Sigmoid colon (tissue), 7 donors: Measurements from ENCODE around the gene ITPR1. TPM values are rescaled to one million over a fixed set of nuclear protein-coding genes. Genes with fewer than 3 reads are reported as not detected.

ENCODE experiments used
- DNase-seq: peaks from one replicate; pipeline ENCODE4 v3.0.0-alpha.2; 2019
- H3K27ac ChIP-seq, 4 donors: fragments of 200-600 bp; sonication (generic); one replicate each; pipeline ENCODE4 v1.5.1; 2016 to 2019; ENCODE audit warnings: mild to moderate bottlenecking in 1 of 4
- H3K27me3 ChIP-seq, 3 donors: fragments of 200-600 bp; sonication (generic); one replicate each; pipeline ENCODE4 v1.5.1; 2019; ENCODE audit warnings: mild to moderate bottlenecking in 1 of 3
- H3K36me3 ChIP-seq, 4 donors: fragments of 200-600 bp; sonication (generic); one replicate each; pipeline ENCODE4 v1.5.1; 2016 to 2019
- H3K4me1 ChIP-seq, 4 donors: fragments of 200-600 bp; sonication (generic); one replicate each; pipeline ENCODE4 v1.5.1; 2017 to 2019
- H3K4me3 ChIP-seq, 4 donors: fragments of 200-600 bp; sonication (generic); one replicate each; pipeline ENCODE4 v1.5.1; 2017 to 2019; ENCODE audit warnings: mild to moderate bottlenecking in 2 of 4, moderate library complexity in 1 of 4
- H3K9me3 ChIP-seq, 4 donors: fragments of 200-600 bp in 3 of 4; sonication (generic) in 3 of 4; one replicate each; pipeline versions ENCODE4 v1.5.1 to v1.6.1; 2013 to 2019
- EP300 ChIP-seq, 4 donors: sonication (generic); formaldehyde crosslinking; IDR thresholded peaks; one replicate each; pipeline ENCODE4 v1.6.1; 2017; ENCODE audit warnings: antibody characterized with exemption in 4 of 4
- POLR2A ChIP-seq, 2 donors: fragments of 450-650 bp; IDR thresholded peaks; one replicate each; pipeline ENCODE4 v1.6.1; 2016; ENCODE audit warnings: antibody characterized with exemption in 2 of 2, mild to moderate bottlenecking in 2 of 2, moderate library complexity in 2 of 2
- POLR2AphosphoS5 ChIP-seq, 4 donors: sonication (generic); formaldehyde crosslinking; IDR thresholded peaks; one replicate each; pipeline ENCODE4 v1.6.1; 2017; ENCODE audit warnings: antibody characterized with exemption in 4 of 4
- WGBS, 2 donors: extraction: QIAGEN DNeasy Blood & Tissue Kit; methylation state at CpG; one replicate each; pipeline ENCODE4 v1.1.7; 2013; 5-methylcytosine and 5-hydroxymethylcytosine counted together
- intact Hi-C: fragments of 100-400 bp; cut with DNase I; formaldehyde crosslinking; loops from one replicate; pipeline ENCODE4 v1.15.1; 2023
- polyA plus RNA-seq, 3 donors: library from polyadenylated mRNA; stranded (reverse); fragments of 200-250 nt; gene quantifications; one replicate each; pipeline ENCODE4 v1.2.3, GENCODE V29; 2013
- total RNA-seq, 4 donors: library from RNA; depleted of rRNA; stranded (reverse); fragments of >200 nt; gene quantifications; one replicate each; pipeline ENCODE4 v1.1.0, GENCODE V29; 2016
- TF ChIP-seq, protein P1 (sequence below), 4 experiments: fragments of 450-650 bp in 3 of 4; fragments of 200-600 bp in 1 of 4; IDR thresholded peaks; one replicate each; pipeline ENCODE4 v1.5.1; 2016 to 2019; ENCODE audit warnings: antibody characterized with exemption in 4 of 4, mild to moderate bottlenecking in 3 of 4, moderate library complexity in 2 of 4
- donor health status: healthy with polysubstance abuse.
- donor health status: Bipolar disorder and iron deficiency.
- donor health status: healthy.

ITPR1 gene
- total and polyA plus RNA-seq, 7 donors = 1.4 to 206 (median 111) TPM

DNA sequence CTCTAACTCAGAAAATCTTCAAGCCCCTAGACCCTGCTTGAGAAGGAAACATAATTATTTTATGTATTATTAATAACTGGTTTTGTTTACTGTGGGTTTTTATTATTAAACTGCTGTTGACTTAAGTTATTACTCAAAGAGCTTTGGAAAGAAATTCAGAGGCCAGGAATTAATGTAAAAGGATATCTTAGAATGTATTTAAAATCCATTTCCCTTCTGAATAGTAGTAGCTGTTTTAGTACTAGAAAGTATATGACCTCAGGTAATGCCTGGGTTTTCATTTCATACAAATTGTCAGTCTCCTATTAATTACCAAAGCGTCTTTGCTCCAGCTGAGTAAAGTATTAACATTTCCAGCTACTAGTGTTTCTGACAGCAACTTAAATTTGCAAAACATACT lies 223.1 kb downstream of the ITPR1 start:
- Histone ChIP-seq H3K9me3 (no peaks in the 10 kb centered on the region), H3K4me1 (peaks cover 0 to 35% (median 32%) of the 10 kb centered on the region in 4 donors), H3K27ac (peak overlapping the region in 1 of 4 donors; percentile 80), H3K36me3 (peaks cover 0 to 42% (median 11%) of the 10 kb centered on the region in 4 donors), H3K4me3 (no peak overlapping the region), H3K27me3 (no peaks in the 10 kb centered on the region)
- intact Hi-C loops = no loop called here
- TF ChIP-seq, protein P1, sequence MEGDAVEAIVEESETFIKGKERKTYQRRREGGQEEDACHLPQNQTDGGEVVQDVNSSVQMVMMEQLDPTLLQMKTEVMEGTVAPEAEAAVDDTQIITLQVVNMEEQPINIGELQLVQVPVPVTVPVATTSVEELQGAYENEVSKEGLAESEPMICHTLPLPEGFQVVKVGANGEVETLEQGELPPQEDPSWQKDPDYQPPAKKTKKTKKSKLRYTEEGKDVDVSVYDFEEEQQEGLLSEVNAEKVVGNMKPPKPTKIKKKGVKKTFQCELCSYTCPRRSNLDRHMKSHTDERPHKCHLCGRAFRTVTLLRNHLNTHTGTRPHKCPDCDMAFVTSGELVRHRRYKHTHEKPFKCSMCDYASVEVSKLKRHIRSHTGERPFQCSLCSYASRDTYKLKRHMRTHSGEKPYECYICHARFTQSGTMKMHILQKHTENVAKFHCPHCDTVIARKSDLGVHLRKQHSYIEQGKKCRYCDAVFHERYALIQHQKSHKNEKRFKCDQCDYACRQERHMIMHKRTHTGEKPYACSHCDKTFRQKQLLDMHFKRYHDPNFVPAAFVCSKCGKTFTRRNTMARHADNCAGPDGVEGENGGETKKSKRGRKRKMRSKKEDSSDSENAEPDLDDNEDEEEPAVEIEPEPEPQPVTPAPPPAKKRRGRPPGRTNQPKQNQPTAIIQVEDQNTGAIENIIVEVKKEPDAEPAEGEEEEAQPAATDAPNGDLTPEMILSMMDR (IDR thresholded peaks at IDR 0.05) = no peak
- no peak for DNase-seq
- WGBS, 2 donors = 89 to 93% methylated on average over 1 of the region's 1 CpG

DNA sequence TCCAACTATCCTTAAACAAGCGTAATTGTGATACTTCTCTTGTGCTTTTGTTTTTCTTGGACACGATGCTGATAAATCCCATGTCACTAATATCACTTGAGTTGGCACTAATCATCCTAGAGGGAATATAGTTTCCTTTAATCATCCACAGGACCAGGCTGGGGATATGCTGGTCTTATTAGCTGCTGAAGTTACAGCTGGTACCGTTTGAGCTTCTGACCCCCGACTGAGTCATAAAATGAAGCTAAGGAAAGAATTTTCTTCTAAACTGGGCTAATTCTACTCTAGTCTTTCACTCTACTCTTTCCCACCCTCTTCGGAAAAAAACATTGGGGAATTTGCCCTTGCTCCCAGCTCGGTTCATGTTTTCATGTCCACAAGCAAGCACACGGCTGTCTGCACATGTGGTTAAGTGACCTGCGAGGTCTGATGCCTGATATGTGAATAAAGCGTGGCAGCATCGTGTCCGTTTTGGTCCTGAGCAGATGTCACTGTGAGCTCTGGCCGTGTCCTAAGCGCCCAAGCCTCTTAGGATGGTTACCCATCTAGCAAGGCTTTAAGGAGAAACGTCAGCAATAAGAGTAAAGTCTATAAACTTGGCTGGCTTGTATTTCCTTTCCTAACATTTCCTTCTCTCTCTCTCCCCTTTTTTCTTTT lies 223.7 kb downstream of the ITPR1 start:
- Histone ChIP-seq H3K27me3 (no peaks in the 10 kb centered on the region), H3K4me3 (no peak overlapping the region), H3K4me1 (peaks cover 0 to 41% (median 37%) of the 10 kb centered on the region in 4 donors), H3K9me3 (no peaks in the 10 kb centered on the region), H3K27ac (peak overlapping the region; percentile 36 to 80 (median 68)), H3K36me3 (peaks cover 0 to 41% (median 11%) of the 10 kb centered on the region in 4 donors)
- WGBS, 2 donors = 89 to 90% methylated on average over 14 of the region's 14 CpGs
- no peak for DNase-seq
- intact Hi-C loops = no loop called here
- TF ChIP-seq, protein P1 (IDR thresholded peaks at IDR 0.05) = no peak
- no peak for TF ChIP-seq POLR2AphosphoS5 (IDR thresholded peaks at IDR 0.05)
- TF ChIP-seq EP300 (IDR thresholded peaks at IDR 0.05) = no peak
- TF ChIP-seq POLR2A (IDR thresholded peaks at IDR 0.05) = no peak

DNA sequence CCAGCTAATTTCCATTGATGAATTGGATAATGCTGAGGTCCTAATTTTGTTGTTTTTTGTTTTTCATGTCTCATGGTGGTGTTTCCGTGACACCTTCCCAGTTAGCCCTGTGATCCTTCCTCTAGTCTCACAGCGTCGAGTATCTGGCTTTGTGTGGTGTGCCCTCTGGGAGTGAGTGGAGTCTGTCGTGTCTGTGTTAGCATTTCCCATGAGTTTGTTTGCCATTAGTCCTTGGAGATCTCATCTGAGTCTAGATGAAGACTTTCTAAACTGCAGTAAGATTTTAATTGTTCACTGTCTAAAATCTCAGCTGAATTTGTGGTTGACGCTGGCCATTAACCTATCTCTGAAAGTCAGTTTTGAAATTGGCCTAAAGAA lies 224.2 kb downstream of the ITPR1 start:
- TF ChIP-seq POLR2A (IDR thresholded peaks at IDR 0.05) (no peak), POLR2AphosphoS5 (IDR thresholded peaks at IDR 0.05) (no peak), EP300 (IDR thresholded peaks at IDR 0.05) (no peak)
- TF ChIP-seq, protein P1 (IDR thresholded peaks at IDR 0.05) = no peak
- DNase-seq = no peak
- peak overlapping the region; percentile 36 to 80 (median 68) for H3K27ac ChIP-seq
- peaks cover 0 to 46% (median 42%) of the 10 kb centered on the region in 4 donors for H3K4me1 ChIP-seq
- 90 to 92% methylated on average over 5 of the region's 5 CpGs for WGBS, 2 donors
- intact Hi-C loops = no loop called here
- no peaks in the 10 kb centered on the region for H3K9me3 ChIP-seq
- no peaks in the 10 kb centered on the region for H3K27me3 ChIP-seq
- H3K4me3 ChIP-seq = no peak overlapping the region
- peaks cover 0 to 36% (median 7%) of the 10 kb centered on the region in 4 donors for H3K36me3 ChIP-seq

DNA sequence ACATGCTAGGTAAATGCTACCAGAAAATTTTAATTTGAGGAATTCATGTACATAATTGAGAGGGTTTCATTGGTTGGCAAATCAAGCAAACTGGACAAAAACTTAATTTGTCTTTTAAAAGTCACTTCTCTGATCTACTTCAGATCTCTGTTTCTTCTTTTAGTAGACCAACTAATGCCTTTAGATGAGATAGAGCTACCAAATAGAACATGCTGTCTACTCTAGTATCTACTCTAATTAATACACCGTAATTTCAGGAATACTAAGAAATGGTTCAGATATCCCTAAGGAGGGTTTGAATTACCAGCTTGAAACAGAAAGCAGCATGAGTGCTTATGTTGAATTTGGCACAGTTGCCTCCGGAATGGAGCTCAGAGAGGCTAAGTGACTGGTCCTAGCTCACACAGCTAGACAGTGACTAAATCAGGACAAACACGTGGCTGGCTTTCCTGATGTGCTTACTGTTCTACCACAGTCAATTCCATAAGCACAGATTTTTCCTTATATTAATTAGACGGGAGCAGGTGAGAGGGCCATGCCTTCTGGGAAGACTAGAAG lies 225.1 kb downstream of the ITPR1 start:
- intact Hi-C loops = no loop called here
- no peak overlapping the region for H3K4me3 ChIP-seq
- peaks cover 0 to 53% (median 46%) of the 10 kb centered on the region in 4 donors for H3K4me1 ChIP-seq
- no peak for DNase-seq
- TF ChIP-seq, protein P1 (IDR thresholded peaks at IDR 0.05) = no peak
- no peak for TF ChIP-seq EP300 (IDR thresholded peaks at IDR 0.05)
- TF ChIP-seq POLR2AphosphoS5 (IDR thresholded peaks at IDR 0.05) = no peak
- no peak for TF ChIP-seq POLR2A (IDR thresholded peaks at IDR 0.05)
- peaks cover 0 to 27% (median 2%) of the 10 kb centered on the region in 4 donors for H3K36me3 ChIP-seq
- H3K9me3 ChIP-seq = no peaks in the 10 kb centered on the region
- H3K27ac ChIP-seq = peak overlapping the region; percentile 64 to 80 (median 72)
- WGBS, 2 donors = 57 to 83% methylated on average over 4 of the region's 4 CpGs
- H3K27me3 ChIP-seq = no peaks in the 10 kb centered on the region
